IPS DF 19.7 (cell line): ENCODE measurements around the gene NSF.

ENCODE experiments used
- DNase-seq: peaks from one replicate; pipeline ENCODE4 v3.0.0-alpha.2; 2013; ENCODE audit warnings: low read depth, low spot score

The NSF gene

DNA sequence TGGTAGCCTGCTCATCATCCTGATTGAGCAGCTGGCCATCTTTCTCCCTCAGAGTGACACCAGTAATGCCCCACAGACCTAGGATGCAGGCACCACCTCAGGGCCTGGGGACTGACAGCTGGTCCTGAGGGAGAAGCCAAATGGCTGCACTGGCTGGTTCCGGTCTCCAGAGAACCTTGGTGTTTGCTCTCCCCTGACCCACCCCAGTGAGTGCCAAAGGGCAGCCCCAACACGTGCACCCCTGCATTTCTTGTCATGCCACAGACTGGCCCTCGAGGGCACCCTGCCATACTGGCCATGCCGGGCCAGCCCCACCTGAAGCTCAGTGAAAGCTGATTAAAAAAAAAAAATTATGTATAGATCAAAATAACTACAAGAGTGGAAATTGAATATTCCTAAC, 127.5 kb downstream of the NSF start:
- no peak for DNase-seq

DNA sequence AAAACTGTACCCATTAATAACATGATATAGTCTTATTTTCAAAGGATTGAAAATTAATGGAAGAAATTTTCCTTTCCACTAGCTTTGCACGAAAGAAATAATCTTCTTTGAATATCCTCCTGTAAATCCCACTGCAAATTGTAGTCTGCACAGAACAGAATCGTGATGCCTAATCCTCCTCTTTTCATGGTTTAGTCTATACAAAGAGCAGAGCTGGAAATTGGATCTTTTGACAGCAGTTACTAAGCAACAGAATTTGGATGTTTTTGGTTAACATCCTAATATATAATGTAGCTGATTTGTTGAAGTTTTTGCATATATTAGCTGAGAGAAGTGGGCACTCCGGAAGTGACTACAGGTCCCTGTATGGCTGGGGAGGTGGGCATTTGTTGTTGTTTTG, 129.4 kb downstream of the NSF start:
- no peak for DNase-seq

DNA sequence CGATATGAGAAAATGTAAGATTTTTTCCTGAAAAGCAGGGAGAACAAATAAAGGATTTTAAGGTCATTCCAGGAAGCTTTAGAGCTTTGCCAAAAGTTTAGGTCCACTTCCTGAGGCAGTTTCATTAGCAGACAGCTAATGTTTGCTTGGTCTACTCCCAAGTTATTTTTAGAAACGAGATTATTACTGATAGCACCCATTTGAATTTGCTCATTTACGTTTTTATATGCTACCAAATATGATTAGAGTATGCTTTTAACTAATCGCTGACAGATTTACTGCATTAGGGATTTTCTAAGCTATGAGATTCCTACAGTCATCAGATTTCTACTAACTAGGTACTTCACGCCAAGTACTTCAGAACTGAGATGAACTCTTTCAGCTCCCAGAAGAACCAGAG, 129.9 kb downstream of the NSF start:
- DNase-seq = no peak

DNA sequence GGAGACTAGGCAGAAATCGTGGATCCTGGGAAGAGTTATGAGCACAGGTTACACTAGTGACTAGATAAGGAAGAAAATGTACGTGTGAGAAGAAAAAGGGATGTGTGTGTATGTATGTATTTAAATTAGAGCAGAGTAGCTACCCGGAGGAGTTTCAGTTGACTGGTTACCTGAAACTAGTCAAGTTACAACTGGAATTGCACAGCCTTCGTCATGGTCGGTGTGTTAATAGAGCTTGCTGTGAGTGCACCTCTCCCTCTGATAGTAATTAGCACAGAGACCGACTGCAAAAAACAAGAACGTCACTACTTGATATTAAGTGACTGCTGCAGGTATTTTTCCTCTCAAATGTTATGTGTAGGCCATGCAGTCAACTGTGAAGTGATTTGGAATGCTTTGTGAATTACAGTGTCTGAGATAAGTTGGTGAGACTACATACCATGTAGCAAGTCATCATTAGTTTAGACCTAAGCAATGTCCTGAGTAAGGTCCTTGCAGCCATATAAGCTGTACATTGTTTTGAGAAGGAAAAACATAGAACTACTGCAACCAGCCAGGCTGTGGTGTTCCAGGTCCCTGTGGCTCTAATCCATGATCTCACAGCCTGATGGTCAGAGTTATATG, 132.3 kb downstream of the NSF start:
- DNase-seq = no peak

DNA sequence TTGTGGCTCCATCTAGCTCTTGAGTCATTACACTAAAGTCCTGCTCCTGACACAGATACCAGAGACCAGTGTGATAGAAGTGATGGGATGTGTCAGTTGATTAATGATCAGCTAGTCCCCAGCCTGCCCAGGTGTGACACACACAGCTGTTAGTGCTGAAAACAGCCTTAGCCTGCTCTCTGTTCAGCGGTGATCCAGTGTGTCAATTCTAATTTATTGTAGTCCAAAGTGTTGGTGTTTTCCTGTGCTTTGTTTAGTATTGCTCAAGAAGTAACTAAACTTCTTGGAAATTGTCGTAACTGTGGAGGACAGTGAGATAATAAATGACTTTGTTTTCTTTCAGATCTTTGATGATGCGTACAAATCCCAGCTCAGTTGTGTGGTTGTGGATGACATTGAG, 135.7 kb downstream of the NSF start:
- DNase-seq = no peak

DNA sequence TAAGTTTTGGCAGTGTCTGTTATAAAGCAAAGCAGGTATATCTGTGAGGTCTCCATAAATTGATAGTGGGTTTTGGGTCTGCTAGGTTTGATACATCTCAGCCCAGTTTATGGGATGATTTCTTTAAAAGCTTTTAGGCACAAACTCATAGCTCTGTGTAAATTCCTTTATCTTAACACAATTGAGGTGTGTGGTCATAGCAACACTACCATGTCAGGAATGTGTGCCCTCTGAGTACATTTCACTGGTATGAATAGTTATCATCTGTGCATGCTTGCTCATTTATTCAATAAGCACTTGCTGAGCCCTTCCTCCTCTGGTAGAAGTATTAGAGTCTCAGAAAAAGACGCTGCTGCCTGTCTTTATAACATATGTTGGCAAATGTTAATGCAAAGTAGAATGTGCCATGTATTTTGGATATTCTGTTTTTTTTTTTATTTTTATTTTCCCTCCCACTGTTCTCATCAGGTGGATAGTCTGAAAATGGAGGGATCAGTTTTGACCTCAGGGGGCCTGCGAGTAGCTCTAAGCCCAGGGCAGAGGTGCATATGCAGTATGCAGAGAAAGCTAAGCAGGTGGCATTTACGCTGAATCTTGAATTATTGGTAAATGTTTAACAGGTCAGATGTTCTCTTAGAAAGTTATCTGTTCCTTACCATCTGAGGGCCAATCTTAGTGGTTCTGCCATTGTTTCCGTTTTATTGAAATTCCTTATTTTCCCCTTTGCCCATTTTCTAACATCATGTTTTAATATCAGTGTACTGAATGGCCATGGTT, 137.3 kb downstream of the NSF start:
- DNase-seq = no peak

DNA sequence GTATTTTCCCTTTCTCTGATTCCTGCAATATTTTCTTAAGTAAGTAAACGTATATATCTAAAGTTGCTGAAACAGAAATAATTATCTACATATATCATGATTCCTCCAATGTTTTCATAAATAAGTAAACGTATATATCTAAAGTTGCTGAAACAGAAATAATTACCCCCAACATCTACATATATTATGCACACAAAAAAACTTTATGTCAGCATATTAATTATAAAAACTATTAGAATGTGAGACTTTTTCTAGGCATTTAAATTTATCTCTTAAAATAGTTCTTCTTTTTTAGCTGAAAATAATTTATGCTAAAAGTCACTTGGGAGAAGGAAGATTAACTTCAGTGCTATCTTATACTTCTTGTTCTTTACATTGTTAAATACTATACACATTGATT, 139.6 kb downstream of the NSF start:
- no peak for DNase-seq

DNA sequence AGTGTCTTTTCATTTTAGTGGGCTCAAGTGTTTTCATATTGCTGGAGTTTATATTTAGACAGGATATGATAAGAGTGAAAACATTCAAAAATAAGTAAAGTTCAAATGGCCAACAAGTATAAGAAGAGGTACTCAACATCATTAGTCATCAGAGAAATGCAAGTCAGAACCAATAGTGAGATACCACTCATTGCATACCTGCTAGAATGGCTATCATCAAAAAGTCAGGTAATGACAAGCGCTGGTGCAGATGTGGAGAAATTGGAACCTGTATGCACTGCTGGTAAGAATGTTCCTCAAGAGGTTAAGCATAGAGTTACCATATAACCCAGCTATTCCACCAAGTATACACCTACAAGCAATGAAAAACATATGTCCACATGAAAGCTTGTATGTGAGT, 140.2 kb downstream of the NSF start:
- DNase-seq = no peak

DNA sequence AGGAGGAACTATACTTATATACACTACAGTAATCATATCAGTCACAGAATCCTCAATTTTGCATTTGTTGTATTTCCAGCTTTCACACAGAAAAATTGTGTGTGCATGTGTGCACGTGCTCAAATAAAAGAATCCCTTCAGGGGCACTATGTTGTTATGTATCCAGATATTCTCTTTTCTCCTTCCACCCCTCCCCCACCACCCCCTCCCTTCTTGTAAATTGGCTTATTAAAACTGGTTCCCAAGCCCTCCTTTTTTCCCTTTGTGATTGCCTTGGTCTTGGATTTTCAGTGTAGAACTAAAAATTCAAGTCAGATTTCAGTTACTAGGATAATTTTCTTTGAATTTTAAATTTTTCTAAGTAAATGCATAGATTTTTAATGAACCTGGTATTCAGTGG, 141.7 kb downstream of the NSF start:
- no peak for DNase-seq

DNA sequence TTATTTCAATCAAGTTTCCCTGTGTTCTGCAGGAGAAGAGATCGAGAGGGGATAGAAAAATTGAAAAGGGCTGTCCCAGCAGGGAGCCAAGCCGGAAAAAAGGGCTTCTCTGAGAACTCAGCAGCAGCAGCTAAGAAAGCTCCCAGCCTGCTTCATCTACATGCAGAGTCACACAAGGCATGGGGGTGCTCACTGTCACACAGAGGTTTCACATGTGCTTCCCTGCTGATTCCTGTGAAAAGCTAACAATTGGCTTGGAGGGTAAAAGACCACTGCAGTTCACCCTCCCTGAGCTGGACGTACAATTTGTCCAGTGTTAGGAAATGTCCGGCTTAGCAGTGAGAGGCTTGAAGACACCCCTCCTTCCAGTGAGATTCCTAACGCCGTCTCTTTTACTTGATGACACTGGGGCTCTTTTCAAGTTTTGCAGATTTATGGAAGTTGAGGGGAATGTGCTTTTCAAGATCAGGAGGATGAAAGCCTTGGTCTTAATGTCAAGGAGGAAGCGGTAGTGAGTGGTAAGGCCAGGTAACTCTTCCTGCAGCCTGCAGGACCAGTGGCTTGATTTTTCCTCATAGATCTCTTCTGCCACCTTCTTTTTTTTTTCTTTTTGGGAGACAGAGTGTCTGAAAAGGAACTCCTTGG, 142.4 kb downstream of the NSF start:
- peak; percentile 81 for DNase-seq

DNA sequence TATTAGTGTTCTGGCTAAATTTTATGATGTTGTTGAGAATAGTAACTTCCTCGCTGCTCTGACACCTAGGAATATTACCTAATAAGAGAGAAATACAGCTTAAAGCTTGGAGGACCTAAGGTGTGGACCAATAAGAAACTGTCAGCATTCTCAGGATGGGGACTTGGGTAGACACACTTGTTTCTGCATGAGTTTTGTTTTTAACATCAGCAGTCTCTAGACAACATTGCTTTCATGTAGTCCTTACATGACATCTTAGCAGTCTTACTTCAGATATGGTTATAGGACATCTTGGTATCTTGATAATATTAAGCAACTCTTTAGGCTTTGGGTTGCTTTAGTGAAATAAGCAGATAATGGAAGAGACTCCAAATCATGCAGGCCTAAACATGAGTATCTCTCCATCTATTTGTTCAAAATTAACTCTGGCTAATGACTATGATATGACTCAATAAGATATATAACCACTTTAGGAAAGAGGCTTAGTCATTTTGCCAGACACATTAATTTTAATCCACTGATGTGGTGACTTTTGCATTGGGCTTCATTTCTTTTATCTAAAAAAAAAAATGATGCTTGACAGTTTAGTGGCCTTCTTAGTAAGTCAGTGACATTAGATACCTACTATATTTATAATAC, 143.5 kb downstream of the NSF start:
- DNase-seq = no peak

DNA sequence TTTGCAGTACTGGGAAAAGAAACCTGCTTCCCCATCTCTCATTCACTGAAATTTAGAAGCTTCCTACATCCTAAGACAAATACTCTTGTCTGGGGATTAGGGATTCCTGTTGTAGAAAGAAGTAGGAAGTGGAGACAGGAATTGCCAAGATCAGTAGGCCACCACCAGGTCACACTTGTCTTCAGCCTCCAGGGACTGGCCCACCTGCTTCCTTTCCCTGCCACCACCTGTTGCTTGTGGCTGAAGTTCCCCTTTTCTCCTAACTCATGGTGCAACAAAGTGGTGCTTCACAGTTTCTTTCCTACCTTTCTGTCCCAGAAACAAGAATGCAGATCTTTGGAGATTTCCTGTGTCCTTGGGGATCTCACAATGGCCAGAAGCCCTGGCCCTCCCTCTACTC, 145.6 kb downstream of the NSF start:
- DNase-seq = no peak

DNA sequence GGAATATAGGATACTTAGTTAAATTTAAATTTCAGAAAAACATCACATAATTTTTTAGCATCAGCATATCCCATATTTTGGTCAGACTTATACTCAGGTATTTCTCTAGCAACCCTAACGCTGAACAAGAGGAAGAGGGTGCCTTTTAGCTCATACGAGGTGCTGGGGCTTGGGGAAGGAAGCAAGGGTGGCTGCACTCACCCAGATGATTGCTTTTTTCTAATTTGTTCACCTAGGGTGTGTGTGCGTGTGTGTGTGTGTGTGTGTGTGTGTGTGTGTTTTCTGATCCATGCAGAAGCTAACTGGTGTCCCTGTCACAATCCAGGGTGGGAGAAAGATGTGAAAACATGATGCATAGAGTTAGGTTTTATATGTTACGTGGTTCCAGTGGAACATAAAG, 146.9 kb downstream of the NSF start:
- no peak for DNase-seq

DNA sequence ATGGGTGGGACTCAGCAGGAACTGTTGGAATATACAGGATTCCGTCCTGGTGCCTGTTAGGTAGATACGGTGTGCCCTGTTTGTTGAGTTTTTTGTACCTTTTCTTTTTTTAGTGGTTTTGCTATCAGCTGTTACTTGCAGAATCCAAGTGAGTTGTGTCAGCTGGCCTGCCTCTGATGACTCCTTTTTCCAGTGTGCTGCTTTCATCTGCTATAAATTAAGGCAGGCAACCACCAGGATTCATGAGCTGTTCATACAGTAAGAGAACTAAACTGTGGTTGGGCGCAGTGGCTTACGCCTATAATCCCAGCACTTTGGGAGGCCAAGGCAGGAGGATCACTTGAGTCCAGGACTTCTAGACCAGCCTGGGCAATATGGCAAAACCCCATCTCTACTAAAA, 148.1 kb downstream of the NSF start:
- DNase-seq = no peak

DNA sequence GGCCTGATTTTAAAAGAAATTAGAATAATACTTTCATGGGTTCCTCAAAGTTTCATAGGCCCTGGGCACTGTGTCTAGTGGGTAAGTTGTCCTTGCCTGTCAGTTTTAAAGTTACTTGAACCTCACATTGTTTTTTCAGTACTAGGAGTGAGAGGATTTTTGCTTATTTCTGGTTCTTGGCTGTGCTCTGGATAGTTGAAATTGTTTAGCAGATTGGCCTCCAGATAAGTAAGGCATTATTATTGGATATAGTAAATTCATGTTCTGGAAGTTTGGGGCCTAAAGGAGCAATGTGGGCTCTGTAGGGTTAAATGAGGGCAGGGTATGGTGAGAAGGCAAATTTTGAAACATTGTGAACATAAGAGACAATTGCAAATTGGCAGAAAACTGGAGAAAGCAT, 149.5 kb downstream of the NSF start:
- no peak for DNase-seq

DNA sequence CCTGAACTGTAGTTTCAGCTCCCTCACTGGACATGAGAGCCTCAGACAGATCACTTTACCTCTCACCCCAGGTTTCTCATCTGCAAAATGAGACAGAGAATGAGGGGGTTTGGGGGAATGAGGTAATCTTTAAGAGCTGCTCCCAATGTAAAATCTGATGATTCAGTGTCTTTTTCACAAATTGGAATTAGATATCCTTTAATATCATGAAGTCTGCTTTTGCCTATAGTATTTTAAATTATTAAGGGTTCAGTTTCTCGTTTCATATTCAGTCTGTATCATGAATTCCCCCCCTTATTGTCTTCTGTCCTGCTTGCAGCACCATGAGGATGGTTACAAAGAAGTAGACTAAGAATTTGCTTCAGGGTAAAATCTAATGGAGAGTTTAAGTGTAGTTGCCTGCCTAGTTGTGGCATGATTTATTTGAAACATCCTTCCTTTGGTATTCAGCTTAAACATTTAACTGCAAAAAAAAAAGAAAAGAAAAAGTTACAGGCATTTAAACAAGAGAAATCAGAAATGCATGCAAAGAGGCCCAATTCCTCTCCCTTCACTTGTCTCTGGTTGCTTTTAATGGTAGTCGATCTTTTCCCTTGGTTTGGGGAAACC, 150.8 kb downstream of the NSF start:
- no peak for DNase-seq

DNA sequence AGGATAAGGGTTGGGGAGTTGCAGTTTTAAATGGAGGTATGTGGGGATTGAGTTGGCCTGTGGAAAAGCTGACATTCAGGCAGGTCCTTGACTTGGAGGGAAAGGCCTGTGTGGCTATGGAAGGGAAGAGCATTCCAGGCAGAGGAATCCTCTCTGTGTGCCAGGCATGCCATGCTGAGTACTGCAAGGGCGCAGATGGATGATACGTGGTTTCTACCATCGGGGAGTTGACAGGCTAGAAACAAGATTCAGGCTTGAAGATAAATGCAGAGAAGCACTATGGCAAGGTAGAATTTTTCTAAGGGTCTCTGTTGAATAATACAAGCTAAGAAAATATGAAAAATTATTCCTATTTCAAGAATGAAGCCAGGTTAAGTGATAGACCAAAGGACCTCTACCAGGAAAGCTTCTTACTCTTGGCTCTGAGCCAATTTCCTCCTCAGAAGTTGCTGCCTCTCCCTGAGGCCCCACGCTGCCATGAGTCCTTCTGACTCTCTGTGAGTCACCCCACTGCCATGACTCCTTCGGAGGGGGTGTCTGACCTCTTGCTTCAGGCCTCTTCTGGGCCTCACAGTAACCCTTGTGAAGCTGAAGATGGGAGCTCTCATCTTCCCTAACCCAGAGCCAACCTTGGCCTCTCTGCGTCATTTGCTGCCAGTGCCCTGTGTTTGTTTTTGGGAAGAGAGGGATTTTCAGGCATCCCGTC, 152.2 kb downstream of the NSF start:
- no peak for DNase-seq

DNA sequence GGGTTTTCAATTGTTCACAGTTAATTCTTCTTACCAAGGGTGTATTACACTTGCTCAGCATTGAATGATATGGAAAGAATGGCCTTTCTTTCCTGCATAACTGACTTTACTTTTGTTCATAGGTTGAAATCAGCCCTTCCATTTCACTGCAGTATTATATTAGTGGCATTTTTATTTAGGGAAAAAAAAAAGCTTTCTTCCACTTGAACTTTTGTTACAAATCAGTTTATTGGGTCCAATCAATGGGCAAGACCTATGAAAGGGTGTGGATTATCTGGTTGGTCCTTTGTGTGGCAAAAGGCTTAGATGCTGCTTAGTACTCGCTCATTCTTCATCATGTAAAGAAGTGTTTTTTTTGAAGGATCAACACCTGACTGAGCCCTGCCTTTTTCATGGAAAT, 154.0 kb downstream of the NSF start:
- DNase-seq = no peak

DNA sequence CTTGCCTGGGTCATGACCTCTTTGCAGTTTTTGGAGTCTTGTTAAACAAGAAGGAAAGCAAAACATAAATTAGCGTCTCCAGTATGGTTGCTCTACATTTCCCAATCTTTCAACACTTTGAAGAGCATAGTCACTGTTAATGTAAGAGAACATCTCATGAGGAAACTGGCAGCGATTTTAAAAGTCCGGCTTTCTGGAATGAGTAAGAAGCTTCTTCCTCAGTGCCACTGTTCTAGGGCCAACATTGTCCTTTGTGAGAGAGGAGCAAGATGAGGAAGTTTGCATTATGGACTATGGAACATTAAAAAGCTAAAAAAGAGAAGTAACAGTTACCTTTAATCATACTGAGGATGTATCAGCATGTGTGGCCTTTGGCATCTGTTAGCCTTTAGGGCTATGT, 154.9 kb downstream of the NSF start:
- DNase-seq = no peak

DNA sequence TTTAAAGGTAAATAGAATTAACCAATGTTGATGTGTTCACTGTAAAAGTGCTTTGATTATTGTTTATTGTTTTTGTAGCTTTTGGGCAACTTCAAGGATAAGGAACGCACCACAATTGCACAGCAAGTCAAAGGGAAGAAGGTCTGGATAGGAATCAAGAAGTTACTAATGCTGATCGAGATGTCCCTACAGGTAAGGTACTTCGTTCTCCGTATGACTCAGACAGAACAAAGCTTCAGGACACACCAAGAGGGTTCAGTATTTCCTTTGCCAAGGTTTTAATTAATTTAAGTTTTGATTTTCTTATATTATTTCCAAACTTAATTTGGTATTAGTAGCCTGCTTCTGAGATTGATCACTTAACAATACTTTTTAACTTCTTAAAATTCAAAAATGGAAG, 161.0 kb downstream of the NSF start:
- no peak for DNase-seq

DNA sequence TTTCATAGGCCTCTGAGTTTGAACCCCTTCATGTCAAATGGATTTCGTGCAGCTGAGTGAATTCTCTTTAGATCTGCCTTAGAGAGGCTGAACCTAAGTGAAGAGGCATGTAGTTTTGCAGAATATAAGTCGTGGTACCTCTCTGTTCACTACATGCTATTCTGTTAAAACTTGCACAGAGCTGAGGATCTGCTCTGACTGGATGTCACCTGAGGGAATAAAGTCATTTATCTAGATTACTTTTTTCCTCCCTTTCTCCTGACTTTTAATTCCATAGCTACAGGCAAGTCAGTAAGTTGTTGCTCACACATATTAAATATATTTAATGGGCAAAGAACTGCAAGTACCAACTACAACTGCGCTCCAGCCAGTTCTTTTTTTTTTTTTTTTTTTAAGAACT, 163.3 kb downstream of the NSF start:
- no peak for DNase-seq
